Retinal pigment epithelial cell (primary cell): ENCODE data around the gene CDH8.
"Not testable (repeated sequence)": the region's sequence is repeated elsewhere in the genome, so short reads cannot be mapped to it uniquely, and the experiment has no call there.

Experiments
- DNase-seq: peaks from one replicate; pipeline ENCODE4 v3.0.0-alpha.2; 2010; ENCODE audit warnings: low read depth
- H3K4me3 ChIP-seq: 2 replicates; pipeline ENCODE4 v1.5.1; 2011; ENCODE audit warnings: mild to moderate bottlenecking, low read length, control low read depth, moderate library complexity
- TF ChIP-seq, protein P1 (sequence below): conservative IDR thresholded peaks from 2 replicates; pipeline ENCODE4 v1.5.1; 2011; ENCODE audit warnings: low read depth, low read length, control low read depth, inconsistent platforms

Gene CDH8

DNA sequence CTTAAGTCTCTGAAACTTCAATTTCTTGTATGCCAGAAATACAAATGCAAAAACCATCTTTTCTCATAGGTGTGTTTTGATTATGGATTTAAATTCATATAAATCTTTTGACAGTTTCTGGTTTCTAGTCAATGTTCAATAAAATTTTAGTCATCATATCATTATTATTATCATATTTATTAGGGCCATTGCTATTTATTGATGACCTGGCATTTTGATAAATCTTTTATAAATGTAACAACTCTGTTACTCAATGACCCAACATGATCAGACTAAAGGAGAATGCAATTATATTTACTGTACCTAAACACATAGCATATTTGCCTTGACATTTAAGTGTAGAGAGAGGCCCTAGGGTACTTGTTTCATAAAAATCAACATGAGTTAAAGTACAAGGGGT lies 320.8 kb downstream of the CDH8 start:
- no peak for DNase-seq
- TF ChIP-seq, protein P1, sequence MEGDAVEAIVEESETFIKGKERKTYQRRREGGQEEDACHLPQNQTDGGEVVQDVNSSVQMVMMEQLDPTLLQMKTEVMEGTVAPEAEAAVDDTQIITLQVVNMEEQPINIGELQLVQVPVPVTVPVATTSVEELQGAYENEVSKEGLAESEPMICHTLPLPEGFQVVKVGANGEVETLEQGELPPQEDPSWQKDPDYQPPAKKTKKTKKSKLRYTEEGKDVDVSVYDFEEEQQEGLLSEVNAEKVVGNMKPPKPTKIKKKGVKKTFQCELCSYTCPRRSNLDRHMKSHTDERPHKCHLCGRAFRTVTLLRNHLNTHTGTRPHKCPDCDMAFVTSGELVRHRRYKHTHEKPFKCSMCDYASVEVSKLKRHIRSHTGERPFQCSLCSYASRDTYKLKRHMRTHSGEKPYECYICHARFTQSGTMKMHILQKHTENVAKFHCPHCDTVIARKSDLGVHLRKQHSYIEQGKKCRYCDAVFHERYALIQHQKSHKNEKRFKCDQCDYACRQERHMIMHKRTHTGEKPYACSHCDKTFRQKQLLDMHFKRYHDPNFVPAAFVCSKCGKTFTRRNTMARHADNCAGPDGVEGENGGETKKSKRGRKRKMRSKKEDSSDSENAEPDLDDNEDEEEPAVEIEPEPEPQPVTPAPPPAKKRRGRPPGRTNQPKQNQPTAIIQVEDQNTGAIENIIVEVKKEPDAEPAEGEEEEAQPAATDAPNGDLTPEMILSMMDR: no peak
- no peak overlapping the region for H3K4me3 ChIP-seq

DNA sequence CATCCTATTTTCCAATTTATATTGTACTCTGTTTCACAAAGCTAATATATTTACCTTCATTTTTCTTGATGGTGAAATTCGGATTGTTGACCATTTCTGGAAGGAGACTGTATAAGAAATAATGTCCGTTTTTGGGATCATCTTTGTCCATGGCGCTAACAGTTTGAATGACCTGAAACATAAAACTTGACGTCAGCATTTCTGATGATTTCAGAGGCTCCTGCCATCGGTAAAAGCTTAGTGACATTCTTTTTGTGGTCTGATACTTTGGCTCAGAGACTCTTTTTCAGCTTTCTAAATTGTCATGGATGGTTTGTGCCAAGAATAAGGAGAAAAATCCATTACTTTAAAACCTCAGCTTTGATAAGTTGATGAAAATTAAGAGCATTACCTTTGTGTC lies 322.5 kb downstream of the CDH8 start:
- H3K4me3 ChIP-seq: no peak overlapping the region
- TF ChIP-seq, protein P1: no peak
- DNase-seq: no peak

DNA sequence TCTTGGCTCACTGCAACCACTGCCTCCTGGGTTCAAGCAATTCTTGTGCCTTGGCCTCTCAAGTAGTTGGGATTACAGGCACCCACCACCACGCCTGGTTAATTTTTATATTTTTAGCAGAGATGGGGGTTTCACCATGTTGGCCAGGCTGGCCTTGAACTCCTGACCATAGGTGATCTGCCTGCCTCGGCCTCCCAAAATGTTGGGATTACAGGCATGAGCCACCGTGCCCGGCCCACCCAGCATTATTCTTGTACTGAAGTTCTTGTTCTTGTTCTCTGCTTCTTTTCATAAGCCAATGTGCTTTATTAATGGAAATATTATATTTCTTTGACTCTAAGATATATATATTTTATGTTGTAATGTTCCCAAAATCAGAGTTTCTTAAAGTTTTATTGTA lies 336.6 kb downstream of the CDH8 start:
- not testable (repeated sequence) for DNase-seq, H3K4me3 ChIP-seq

DNA sequence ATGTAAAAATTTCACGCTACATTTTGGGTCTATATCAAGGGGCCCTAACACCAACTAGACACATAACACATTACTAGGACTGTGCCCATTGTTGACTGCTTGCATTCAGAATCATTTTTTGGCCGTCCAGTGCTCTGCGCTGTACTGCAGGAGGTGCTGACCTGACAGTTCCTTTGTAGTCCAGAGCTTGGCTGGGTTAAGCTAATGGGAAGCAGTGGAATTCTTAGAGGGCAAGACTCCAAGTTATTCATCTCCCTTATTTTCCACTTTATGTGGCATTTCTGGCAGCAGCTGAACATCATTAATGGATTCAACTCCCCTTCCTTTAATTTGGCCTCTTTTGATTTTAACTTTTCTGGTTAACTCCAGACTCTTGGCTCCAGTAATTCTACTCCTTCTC lies 351.7 kb downstream of the CDH8 start:
- TF ChIP-seq, protein P1: no peak
- DNase-seq: no peak
- H3K4me3 ChIP-seq: no peak overlapping the region

- no peak overlapping the region for H3K4me3 ChIP-seq
- TF ChIP-seq, protein P1: no peak
- DNase-seq: no peak
Measured at GRCh38 chr16:61681673-61682072, 354.6 kb downstream of the CDH8 start.

- H3K4me3 ChIP-seq: no peak overlapping the region
- TF ChIP-seq, protein P1: no peak
- no peak for DNase-seq
Measured at GRCh38 chr16:61681124-61681523, 355.1 kb downstream of the CDH8 start.

GRCh38 chr16:61678182-61678581 lies 358.1 kb downstream of the CDH8 start:
- TF ChIP-seq, protein P1: no peak
- H3K4me3 ChIP-seq: no peak overlapping the region
- no peak for DNase-seq

DNA sequence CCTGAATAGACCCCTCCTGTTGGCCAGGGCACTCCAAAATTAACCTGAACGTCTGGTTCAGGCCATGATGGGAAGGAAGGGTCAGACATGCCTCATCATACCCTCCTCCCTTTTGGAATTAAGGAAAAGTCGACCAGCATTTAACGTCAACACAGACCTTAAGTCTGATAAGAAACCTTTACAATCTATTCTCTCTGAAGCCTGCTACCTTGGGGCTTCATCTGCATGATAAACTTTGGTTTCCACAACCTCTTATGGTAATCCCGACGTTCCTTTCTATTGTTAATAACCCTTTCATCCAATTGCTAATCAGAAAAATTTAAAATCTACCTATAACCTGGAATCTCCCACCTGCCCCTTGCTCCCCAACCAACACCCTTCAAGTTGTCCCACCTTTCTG lies 358.5 kb downstream of the CDH8 start:
- H3K4me3 ChIP-seq: no peak overlapping the region
- no peak for DNase-seq
- TF ChIP-seq, protein P1: no peak
